ENCODE measurements around the gene DCDC2B.
"Not testable (repeated sequence)": the region's sequence is repeated elsewhere in the genome, so short reads cannot be mapped to it uniquely, and the experiment has no call there.

Gene DCDC2B

GRCh38 chr1:32208891-32209328 lies at the start of gene DCDC2B:
DCDC2B (plus strand) TSS chr1:32209089; CDS start chr1:32209094, 5 bp downstream.
- H3K27ac ChIP-seq: no peak within 1 kb of the TSS
- TF ChIP-seq ZFX (IDR thresholded peaks at IDR 0.05) (no peak), CTCF (conservative IDR thresholded peaks at IDR 0.05) (no peak)

GRCh38 chr1:32159189-32159588 lies 49.7 kb upstream of the DCDC2B start:
- TF ChIP-seq ZFX (IDR thresholded peaks at IDR 0.05): no peak
- H3K27ac ChIP-seq: no peak overlapping the region

- TF ChIP-seq ZFX (IDR thresholded peaks at IDR 0.05) (no peak), CTCF (conservative IDR thresholded peaks at IDR 0.05) (no peak)
- H3K27ac ChIP-seq: no peak overlapping the region
These were observed 45.5 kb upstream of the DCDC2B start for GRCh38 chr1:32163405-32163804.

GRCh38 chr1:32165633-32166032 lies 43.3 kb upstream of the DCDC2B start:
- not testable (repeated sequence) for H3K27ac ChIP-seq

- no peak for TF ChIP-seq CTCF (conservative IDR thresholded peaks at IDR 0.05)
- no peak for TF ChIP-seq ZFX (IDR thresholded peaks at IDR 0.05)
- no peak overlapping the region for H3K27ac ChIP-seq
These were observed 37.9 kb upstream of the DCDC2B start for GRCh38 chr1:32170991-32171390.

GRCh38 chr1:32172621-32173245 lies 36.2 kb upstream of the DCDC2B start:
- TF ChIP-seq ZFX (IDR thresholded peaks at IDR 0.05) (no peak), CTCF (conservative IDR thresholded peaks at IDR 0.05) (no peak)
- no peak overlapping the region for H3K27ac ChIP-seq

- peak overlapping the region; percentile 94 for H3K27ac ChIP-seq
- TF ChIP-seq CTCF (conservative IDR thresholded peaks at IDR 0.05): no peak
- no peak for TF ChIP-seq ZFX (IDR thresholded peaks at IDR 0.05)
These were observed 30.3 kb upstream of the DCDC2B start for GRCh38 chr1:32178380-32179192.

- TF ChIP-seq ZFX (IDR thresholded peaks at IDR 0.05): no peak
- TF ChIP-seq CTCF (conservative IDR thresholded peaks at IDR 0.05): no peak
- peak overlapping the region; percentile 94 for H3K27ac ChIP-seq
These were observed 29.8 kb upstream of the DCDC2B start for GRCh38 chr1:32179193-32179442.
